Type B pancreatic cell (in vitro differentiated cells): ENCODE results near the gene HMCN1. TPM values are rescaled to one million over a fixed set of nuclear protein-coding genes. Genes with fewer than 3 reads are reported as not detected.

Experiments used
- DNase-seq: peaks from one replicate; pipeline ENCODE4 v3.0.0; 2021; ENCODE audit warnings: mixed read lengths; ENCODE audit not compliant: unreplicated experiment; ENCODE audit errors: extremely low spot score
- H3K27ac Mint-ChIP-seq: 2 replicates; pipeline ENCODE4 v1.8.0; 2021; ENCODE audit warnings: mild to moderate bottlenecking, mixed read lengths
- H3K27me3 Mint-ChIP-seq: 2 replicates; pipeline ENCODE4 v1.8.0; 2021; ENCODE audit warnings: mixed read lengths
- H3K36me3 Mint-ChIP-seq: 2 replicates; pipeline ENCODE4 v1.8.0; 2021; ENCODE audit warnings: mixed read lengths
- H3K4me1 Mint-ChIP-seq: one replicate; pipeline ENCODE4 v1.8.0; 2021; ENCODE audit warnings: mixed read lengths; ENCODE audit not compliant: unreplicated experiment
- H3K4me3 Mint-ChIP-seq: 2 replicates; pipeline ENCODE4 v1.8.0; 2021; ENCODE audit warnings: mild to moderate bottlenecking, mixed read lengths
- H3K9me3 Mint-ChIP-seq: 2 replicates; pipeline ENCODE4 v1.8.0; 2021; ENCODE audit warnings: mixed read lengths
- long read RNA-seq: library from polyadenylated mRNA; unstranded; transcript quantifications from one replicate; pipeline ENCODE4 v2.0.0, GENCODE V29; 2020
- total RNA-seq: library from RNA; stranded (reverse); gene quantifications from 2 replicates; pipeline ENCODE4 v1.2.1, GENCODE V29; 2021; ENCODE audit warnings: low replicate concordance
- TF ChIP-seq, protein P1 (sequence below): fragments of 200-600 bp; sonication (generic); conservative IDR thresholded peaks from 2 replicates; pipeline ENCODE4 v1.5.0; 2021; ENCODE audit warnings: antibody characterized with exemption, mild to moderate bottlenecking

The HMCN1 gene
- total RNA-seq: 4.1 and 13.2 TPM in 2 replicates
- long read RNA-seq, partial matches to known transcripts: 0 of 1 reads
- long read RNA-seq, other reads (novel, unspliced or antisense): 1 of 1 reads

DNA sequence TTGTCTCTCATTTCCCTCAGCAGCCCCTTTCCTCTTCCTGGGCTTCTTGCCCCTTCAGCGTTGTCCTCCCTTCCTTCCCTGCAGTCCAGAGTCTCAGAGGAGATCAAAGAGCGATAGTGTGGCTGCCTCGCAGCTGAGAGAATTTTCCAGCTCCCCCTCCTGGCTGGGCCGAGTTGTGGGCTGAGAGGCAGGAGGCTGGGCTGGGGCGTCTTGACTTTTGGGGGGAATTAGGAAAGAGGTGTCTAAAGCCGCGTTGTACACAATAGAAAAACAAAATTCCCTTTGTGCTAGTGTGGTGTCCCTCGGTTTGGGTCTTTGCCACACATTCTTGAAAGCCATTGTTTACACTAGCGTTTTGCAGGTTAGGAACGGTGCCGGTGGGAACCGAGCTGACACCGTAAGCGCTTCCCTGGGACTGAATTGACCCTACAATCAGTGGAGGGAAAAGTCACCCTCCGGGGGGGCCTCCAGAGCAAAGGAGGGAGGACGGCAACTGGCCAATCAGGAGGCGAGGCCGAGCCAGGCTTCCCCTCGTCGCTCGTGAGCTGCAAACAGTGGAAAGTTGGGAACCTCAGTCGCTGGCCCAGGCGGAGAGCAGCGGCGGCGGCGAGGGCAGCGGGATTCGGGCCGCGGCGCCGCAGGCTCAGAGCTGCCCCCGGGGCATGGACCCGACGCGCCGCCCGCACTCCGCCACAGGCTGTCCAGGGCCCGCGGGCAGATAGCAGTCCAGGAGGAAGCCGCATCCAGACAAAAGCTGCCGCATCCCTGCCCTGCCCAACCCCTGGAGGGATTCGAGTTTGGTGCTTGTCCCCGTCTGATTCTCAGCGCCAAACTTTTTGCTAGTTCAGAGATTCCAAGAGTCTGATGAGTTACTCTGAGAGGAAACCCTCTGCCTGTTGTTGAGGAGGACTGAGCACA, at the start of gene HMCN1:
Gene HMCN1, plus strand, starts transcription at position 574 of the 918 bp plus-strand sequence. CDS start 389 bp downstream, outside the sequence.
- Mint-ChIP-seq H3K9me3 (peaks cover 5% of the 10 kb centered on the region), H3K27me3 (peaks cover 26% of the 10 kb centered on the region), H3K27ac (peak within 1 kb of the TSS; percentile 66), H3K4me1 (peaks cover 20% of the 10 kb centered on the region), H3K36me3 (no peaks in the 10 kb centered on the region), H3K4me3 (peak within 1 kb of the TSS; percentile 90)
- peak; percentile 71 for DNase-seq
- TF ChIP-seq, protein P1, sequence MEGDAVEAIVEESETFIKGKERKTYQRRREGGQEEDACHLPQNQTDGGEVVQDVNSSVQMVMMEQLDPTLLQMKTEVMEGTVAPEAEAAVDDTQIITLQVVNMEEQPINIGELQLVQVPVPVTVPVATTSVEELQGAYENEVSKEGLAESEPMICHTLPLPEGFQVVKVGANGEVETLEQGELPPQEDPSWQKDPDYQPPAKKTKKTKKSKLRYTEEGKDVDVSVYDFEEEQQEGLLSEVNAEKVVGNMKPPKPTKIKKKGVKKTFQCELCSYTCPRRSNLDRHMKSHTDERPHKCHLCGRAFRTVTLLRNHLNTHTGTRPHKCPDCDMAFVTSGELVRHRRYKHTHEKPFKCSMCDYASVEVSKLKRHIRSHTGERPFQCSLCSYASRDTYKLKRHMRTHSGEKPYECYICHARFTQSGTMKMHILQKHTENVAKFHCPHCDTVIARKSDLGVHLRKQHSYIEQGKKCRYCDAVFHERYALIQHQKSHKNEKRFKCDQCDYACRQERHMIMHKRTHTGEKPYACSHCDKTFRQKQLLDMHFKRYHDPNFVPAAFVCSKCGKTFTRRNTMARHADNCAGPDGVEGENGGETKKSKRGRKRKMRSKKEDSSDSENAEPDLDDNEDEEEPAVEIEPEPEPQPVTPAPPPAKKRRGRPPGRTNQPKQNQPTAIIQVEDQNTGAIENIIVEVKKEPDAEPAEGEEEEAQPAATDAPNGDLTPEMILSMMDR: peak; percentile 67

DNA sequence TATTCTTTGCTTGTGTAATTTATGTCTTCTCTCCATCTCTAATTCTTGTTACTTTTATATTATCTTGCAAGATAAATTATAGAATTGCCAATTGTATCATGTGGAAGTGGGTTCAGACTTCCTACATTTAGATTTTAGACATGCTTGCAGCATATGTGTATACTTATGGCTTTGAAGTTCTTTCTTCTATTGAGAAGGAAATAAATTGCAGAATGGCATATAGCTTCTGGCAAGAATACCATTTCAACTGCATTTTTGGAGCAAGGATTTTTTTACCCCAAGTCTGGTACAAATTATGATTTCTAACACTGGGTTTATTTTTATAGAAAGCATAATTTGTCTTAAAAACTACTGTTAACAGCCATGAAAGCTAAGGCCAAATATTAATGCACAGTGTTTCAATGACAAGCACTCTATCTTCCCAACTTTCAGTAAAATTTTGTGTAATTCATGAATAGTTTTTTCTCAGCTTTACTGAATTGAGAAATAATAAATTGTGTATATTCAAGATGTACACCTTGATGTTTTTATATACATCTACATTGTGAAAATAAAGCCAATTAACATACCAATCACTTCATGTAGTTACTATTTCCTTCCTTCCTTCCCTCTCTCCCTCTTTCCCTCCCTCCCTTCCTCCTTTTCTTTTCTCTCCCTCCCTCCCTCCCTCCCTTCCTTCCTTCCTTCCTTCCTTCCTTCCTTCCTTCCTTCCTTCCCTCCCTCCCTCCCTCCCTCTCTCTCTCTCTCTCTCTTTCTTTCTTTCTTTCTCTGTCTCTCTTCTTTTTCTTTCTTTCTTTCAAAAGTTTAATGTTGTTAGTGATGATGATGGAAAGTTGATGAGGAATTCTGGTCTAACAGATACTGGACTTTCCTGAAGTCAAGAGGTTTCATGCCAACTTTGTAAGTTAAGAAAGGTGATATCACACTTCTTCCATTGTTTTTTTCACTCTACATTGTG, 47.1 kb upstream of the HMCN1 start:
- Mint-ChIP-seq H3K4me1 (no peaks in the 10 kb centered on the region), H3K27ac (no peak overlapping the region), H3K4me3 (no peak overlapping the region), H3K9me3 (no peaks in the 10 kb centered on the region), H3K27me3 (peaks cover 7% of the 10 kb centered on the region), H3K36me3 (no peaks in the 10 kb centered on the region)
- DNase-seq: no peak
- TF ChIP-seq, protein P1: no peak

DNA sequence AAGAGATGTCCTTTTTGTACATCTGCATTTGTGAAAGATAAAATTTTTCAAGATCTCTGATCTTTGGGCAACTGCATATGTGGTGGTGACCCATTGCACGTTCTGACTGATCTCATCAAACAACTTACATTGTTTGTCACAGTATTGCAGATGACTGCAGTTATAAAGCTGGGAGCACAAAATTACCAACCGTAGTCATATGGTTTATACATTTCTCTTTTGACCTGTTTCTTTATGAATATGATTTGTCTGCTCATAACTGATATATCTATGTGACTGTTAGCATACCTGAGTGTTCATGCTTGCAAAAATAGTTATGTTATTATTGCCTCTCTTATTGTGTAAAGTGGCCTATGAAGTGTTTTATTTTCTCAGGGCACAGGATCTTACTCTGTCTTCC, 43.7 kb upstream of the HMCN1 start:
- TF ChIP-seq, protein P1: no peak
- DNase-seq: no peak
- Mint-ChIP-seq H3K4me3 (no peak overlapping the region), H3K4me1 (peaks cover 11% of the 10 kb centered on the region), H3K36me3 (no peaks in the 10 kb centered on the region), H3K27me3 (peaks cover 12% of the 10 kb centered on the region), H3K9me3 (no peaks in the 10 kb centered on the region), H3K27ac (no peak overlapping the region)

DNA sequence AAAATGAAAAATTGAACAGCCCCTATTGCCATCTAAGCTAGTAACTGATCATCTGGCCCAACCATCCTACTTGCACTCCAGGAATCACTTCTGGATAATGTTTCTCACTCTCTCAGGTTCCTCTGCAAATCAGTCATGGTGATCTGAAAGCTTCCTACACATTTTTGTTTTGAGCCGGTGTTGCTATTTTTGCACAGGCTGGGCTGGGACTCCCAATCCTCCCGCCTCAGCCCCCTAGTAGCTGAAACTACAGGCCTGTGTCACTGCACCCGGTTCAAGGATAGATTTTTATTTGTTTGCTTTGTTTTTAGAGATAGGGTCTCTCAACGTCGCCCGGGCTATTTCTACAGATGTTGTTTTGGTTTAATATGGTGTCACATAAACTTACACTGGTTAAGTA, 40.5 kb upstream of the HMCN1 start:
- Mint-ChIP-seq H3K36me3 (no peaks in the 10 kb centered on the region), H3K9me3 (no peaks in the 10 kb centered on the region), H3K27me3 (peaks cover 13% of the 10 kb centered on the region), H3K27ac (no peak overlapping the region), H3K4me1 (peaks cover 11% of the 10 kb centered on the region), H3K4me3 (no peak overlapping the region)
- DNase-seq: no peak
- TF ChIP-seq, protein P1: no peak

DNA sequence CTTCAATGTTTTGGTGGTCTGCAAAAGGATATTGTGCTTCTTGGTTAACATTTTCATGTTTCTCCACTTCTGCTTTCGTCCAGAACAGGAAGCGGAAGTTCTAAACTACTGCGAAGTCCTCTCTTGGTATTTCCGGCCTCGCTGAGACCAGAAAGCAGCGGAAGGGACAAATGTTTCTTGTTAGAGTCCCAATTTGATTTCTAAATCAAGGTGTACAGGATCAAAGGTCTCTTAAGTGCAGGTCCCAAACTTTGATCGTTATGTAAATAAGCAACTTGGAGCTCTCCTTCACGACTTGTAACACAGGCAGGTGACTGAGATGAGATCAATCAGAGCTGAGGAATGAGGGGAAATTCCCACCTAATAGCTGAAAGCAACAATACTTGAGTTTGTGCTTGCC, 40.1 kb upstream of the HMCN1 start:
- H3K9me3 Mint-ChIP-seq: no peaks in the 10 kb centered on the region

More for the DNA sequence above, 40.1 kb upstream of the HMCN1 start:
- TF ChIP-seq, protein P1: no peak
- H3K4me1 Mint-ChIP-seq: peaks cover 11% of the 10 kb centered on the region
- DNase-seq: no peak
- no peak overlapping the region for H3K27ac Mint-ChIP-seq
- no peak overlapping the region for H3K4me3 Mint-ChIP-seq
- H3K36me3 Mint-ChIP-seq: no peaks in the 10 kb centered on the region
- peaks cover 13% of the 10 kb centered on the region for H3K27me3 Mint-ChIP-seq
